ENCODE data around the gene S100A6. TPM values are rescaled to one million over a fixed set of nuclear protein-coding genes. Genes with fewer than 3 reads are reported as not detected.

Gene S100A6
- total RNA-seq, 1 experiment from 2014 or later = 19.2 TPM

DNA sequence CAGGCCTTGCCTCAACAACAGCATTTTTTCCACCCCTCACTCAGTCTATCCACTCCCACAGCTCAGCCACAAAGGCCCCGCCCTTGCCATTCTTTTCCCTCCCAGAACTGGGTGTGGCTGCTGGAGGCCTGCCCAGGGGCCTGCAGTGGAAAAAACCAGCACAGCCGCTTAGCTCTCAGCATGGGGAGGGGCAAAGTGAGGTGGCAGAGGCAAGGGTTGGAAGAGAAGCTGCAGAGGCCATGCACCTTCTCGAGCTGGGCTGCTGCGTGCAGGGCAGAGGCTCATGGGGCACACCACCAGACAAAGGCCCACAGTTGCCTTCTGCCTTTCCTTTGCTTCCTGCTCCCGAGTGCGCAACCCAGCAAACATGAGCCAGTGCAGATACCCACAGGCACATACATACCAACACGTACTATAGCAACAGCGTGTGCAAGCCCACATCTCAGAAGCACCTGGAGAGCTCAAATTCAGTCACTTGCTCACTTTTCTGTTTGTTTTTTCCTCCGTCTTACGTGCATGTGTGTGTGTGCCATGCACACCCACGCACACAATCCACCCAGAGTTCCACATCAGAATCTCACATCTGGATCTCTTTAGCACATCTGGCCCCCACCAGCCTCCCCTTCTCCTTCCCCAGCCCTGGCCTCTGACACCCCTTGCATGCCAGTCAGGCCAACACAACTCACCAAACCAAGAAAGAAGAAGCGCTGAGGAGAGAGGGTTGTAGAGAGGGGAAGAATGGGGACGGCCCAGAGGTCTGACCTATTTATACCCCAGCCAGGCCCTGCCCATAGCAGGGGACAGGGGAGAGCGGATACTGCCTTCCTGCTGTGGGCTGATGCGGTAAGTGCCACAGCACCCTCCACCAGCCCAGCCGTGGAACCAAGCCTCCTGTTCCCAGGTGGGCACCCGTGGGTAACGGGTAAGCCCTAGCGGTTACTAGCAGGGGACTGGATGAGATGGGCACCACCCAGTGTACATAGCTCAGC is 9.6 kb upstream of the S100A6 start, which contains the start of gene S100A4 (continued):
- TF ChIP-seq ZNF512 (CRISPR knock-in tag; IDR thresholded peaks at IDR 0.05; ENCODE audit: borderline replicate concordance) = no peak
- TF ChIP-seq, protein P1, sequence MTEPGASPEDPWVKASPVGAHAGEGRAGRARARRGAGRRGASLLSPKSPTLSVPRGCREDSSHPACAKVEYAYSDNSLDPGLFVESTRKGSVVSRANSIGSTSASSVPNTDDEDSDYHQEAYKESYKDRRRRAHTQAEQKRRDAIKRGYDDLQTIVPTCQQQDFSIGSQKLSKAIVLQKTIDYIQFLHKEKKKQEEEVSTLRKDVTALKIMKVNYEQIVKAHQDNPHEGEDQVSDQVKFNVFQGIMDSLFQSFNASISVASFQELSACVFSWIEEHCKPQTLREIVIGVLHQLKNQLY (CRISPR knock-in tag; IDR thresholded peaks at IDR 0.05) = no peak
- TF ChIP-seq, protein P2, sequence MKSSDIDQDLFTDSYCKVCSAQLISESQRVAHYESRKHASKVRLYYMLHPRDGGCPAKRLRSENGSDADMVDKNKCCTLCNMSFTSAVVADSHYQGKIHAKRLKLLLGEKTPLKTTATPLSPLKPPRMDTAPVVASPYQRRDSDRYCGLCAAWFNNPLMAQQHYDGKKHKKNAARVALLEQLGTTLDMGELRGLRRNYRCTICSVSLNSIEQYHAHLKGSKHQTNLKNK (CRISPR knock-in tag; IDR thresholded peaks at IDR 0.05) = no peak
- TF ChIP-seq, protein P3, sequence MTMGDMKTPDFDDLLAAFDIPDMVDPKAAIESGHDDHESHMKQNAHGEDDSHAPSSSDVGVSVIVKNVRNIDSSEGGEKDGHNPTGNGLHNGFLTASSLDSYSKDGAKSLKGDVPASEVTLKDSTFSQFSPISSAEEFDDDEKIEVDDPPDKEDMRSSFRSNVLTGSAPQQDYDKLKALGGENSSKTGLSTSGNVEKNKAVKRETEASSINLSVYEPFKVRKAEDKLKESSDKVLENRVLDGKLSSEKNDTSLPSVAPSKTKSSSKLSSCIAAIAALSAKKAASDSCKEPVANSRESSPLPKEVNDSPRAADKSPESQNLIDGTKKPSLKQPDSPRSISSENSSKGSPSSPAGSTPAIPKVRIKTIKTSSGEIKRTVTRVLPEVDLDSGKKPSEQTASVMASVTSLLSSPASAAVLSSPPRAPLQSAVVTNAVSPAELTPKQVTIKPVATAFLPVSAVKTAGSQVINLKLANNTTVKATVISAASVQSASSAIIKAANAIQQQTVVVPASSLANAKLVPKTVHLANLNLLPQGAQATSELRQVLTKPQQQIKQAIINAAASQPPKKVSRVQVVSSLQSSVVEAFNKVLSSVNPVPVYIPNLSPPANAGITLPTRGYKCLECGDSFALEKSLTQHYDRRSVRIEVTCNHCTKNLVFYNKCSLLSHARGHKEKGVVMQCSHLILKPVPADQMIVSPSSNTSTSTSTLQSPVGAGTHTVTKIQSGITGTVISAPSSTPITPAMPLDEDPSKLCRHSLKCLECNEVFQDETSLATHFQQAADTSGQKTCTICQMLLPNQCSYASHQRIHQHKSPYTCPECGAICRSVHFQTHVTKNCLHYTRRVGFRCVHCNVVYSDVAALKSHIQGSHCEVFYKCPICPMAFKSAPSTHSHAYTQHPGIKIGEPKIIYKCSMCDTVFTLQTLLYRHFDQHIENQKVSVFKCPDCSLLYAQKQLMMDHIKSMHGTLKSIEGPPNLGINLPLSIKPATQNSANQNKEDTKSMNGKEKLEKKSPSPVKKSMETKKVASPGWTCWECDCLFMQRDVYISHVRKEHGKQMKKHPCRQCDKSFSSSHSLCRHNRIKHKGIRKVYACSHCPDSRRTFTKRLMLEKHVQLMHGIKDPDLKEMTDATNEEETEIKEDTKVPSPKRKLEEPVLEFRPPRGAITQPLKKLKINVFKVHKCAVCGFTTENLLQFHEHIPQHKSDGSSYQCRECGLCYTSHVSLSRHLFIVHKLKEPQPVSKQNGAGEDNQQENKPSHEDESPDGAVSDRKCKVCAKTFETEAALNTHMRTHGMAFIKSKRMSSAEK (CRISPR knock-in tag; IDR thresholded peaks at IDR 0.05; ENCODE audit: borderline replicate concordance) = no peak
- TF ChIP-seq SP1 (CRISPR knock-in tag; conservative IDR thresholded peaks at IDR 0.05) = peak; percentile 55; the same call in 1 of the 2 replicates
- TF ChIP-seq CTCF (IDR thresholded peaks at IDR 0.05) = no peak
- TF ChIP-seq SMAD4 (CRISPR knock-in tag; IDR thresholded peaks at IDR 0.05) = no peak

DNA sequence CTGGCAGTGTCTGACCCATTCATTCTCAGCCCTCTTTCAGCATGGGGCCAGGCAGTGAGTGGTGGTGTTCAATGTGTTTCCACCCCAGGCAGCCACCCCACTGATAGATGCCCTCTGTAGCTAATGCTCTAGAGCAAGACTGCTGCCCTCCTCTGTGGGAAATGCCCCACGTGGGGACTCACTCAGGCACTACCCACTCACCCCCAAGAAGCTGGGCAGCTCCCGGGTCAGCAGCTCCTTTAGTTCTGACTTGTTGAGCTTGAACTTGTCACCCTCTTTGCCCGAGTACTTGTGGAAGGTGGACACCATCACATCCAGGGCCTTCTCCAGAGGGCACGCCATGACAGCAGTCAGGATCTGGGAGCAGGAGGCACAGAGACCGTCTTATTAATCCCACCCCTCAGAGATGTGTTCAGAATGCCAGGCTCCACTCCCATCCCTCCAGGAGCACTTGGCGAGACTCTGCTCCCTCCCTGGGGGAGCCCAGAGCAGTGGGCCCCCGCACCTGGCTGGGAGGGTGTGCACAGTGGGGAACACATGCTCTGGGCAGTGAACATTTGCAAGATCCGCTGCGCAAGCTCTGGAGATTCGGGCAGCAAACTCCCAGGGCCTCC is 8.8 kb upstream of the S100A6 start:
- H3K9me3 Mint-ChIP-seq = no peaks in the 10 kb centered on the region
- no peaks in the 10 kb centered on the region; the same call in 1 of the 2 replicates for H3K36me3 Mint-ChIP-seq
- H3K4me1 Mint-ChIP-seq = peaks cover 59% of the 10 kb centered on the region
- H3K4me3 Mint-ChIP-seq = peak overlapping the region; percentile 64
- no peak for DNase-seq (ENCODE audit: low spot score)
- H3K27ac Mint-ChIP-seq = peak overlapping the region; percentile 96
- TF ChIP-seq ZNF423 (CRISPR knock-in tag; IDR thresholded peaks at IDR 0.05) (no peak), AR (CRISPR knock-in tag; IDR thresholded peaks at IDR 0.05) (no peak)
- POLR2A ChIA-PET = interaction anchor here (1.3 kb wide), 1 partner anchor 89 kb away, joined by 6 read pairs; the partner anchor contains the start of gene CHTOP
- ATAC-seq = no peak; the same call in 1 of the 2 replicates
- peaks cover 2% of the 10 kb centered on the region; the same call in 1 of the 2 replicates for H3K27me3 Mint-ChIP-seq (ENCODE audit: low read depth)
- CTCF ChIA-PET = interaction anchor here (0.9 to 5.3 kb wide), 16 partner anchors 9 to 196 kb away, joined by 3 to 50 read pairs (median 4); partner anchors contain the start of genes NPR1, PGLYRP4, S100A13 and S100A2
